ENCODE results near the gene KRT4.

GRCh38 chr12:52784909-52785308 lies 29.0 kb downstream of the KRT4 start:
- TF ChIP-seq EP300 (IDR thresholded peaks at IDR 0.05) (no peak), POLR2AphosphoS5 (IDR thresholded peaks at IDR 0.05) (no peak), POLR2A (IDR thresholded peaks at IDR 0.05) (no peak)
- TF ChIP-seq, protein P1, sequence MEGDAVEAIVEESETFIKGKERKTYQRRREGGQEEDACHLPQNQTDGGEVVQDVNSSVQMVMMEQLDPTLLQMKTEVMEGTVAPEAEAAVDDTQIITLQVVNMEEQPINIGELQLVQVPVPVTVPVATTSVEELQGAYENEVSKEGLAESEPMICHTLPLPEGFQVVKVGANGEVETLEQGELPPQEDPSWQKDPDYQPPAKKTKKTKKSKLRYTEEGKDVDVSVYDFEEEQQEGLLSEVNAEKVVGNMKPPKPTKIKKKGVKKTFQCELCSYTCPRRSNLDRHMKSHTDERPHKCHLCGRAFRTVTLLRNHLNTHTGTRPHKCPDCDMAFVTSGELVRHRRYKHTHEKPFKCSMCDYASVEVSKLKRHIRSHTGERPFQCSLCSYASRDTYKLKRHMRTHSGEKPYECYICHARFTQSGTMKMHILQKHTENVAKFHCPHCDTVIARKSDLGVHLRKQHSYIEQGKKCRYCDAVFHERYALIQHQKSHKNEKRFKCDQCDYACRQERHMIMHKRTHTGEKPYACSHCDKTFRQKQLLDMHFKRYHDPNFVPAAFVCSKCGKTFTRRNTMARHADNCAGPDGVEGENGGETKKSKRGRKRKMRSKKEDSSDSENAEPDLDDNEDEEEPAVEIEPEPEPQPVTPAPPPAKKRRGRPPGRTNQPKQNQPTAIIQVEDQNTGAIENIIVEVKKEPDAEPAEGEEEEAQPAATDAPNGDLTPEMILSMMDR (IDR thresholded peaks at IDR 0.05): no peak
